ENCODE results near the gene PDLIM5. TPM values are rescaled to one million over a fixed set of nuclear protein-coding genes. Genes with fewer than 3 reads are reported as not detected.

The PDLIM5 gene
- total RNA-seq, 3 donors from 2014 or later (not counting 1 experiment from before 2014, with no cell fraction given), result 41.8 to 94.8 (median 50.5) TPM

DNA sequence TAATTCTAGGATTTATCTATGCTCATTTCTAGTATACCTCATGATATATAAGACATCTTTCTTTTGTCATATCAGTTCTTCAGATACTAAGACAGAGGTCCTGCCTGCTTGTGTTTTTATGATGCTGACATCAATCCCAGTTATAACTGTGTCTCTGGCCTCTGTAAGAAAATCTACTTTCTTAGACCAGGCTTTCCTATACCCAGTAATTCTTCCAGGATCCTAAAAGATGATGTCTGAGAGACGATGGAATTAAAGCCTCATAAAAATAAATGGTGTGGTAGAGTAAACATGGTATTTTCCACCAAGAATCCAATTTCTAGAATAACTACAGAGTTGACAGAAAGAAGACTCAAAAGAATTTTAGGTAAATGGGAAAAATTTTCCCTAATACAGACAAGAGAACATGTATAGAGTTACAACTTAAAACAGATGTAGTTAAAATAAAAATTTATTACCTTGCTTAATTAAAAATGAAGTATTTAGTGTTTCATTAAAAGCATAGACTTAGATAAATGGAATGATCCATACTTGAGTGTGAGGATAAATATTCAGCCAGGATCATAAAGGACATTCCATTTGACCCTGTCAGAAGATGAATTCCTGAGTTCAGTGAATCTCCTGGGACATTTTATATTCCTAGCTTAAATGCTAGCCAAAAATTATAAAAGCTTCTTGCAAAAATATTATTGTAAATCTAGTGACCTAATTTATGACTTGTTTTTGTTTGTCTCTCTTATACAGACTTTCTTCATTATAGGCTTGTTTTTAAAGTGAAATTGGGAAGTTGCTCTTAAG is 137.4 kb downstream of the PDLIM5 start:
- Mint-ChIP-seq H3K9me3 (no peaks in the 10 kb centered on the region), H3K4me1 (peaks cover 10 to 11% of the 10 kb centered on the region in 2 donors), H3K36me3 (peaks cover 11% of the 10 kb centered on the region), H3K27ac (no peak overlapping the region), H3K4me3 (no peak overlapping the region), H3K27me3 (ENCODE audit: low read depth in 2 of 2) (no peaks in the 10 kb centered on the region)
- TF ChIP-seq, protein P1, sequence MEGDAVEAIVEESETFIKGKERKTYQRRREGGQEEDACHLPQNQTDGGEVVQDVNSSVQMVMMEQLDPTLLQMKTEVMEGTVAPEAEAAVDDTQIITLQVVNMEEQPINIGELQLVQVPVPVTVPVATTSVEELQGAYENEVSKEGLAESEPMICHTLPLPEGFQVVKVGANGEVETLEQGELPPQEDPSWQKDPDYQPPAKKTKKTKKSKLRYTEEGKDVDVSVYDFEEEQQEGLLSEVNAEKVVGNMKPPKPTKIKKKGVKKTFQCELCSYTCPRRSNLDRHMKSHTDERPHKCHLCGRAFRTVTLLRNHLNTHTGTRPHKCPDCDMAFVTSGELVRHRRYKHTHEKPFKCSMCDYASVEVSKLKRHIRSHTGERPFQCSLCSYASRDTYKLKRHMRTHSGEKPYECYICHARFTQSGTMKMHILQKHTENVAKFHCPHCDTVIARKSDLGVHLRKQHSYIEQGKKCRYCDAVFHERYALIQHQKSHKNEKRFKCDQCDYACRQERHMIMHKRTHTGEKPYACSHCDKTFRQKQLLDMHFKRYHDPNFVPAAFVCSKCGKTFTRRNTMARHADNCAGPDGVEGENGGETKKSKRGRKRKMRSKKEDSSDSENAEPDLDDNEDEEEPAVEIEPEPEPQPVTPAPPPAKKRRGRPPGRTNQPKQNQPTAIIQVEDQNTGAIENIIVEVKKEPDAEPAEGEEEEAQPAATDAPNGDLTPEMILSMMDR (IDR thresholded peaks at IDR 0.05), result no peak
- no peak for ATAC-seq
- intact Hi-C loops (cut with micrococcal nuclease), result no loop called here
- Histone ChIP-seq H3K27me3 (ENCODE audit: control insufficient read depth, insufficient read depth, low read length) (no peaks in the 10 kb centered on the region), H3K36me3 (ENCODE audit: control insufficient read depth, insufficient read depth, low read length) (peaks cover 3% of the 10 kb centered on the region), H3K27ac (ENCODE audit: low read length) (no peak overlapping the region), H3K4me1 (ENCODE audit: control insufficient read depth, insufficient read depth, low read length) (no peaks in the 10 kb centered on the region), H3K4me3 (ENCODE audit: low read length) (no peak overlapping the region), H3K9me3 (ENCODE audit: control insufficient read depth, insufficient read depth, low read length) (no peaks in the 10 kb centered on the region)
- DNase-seq, result no peak
- no CpG with 5 or more reads among the region's 1 CpG for WGBS (ENCODE audit: insufficient coverage)

DNA sequence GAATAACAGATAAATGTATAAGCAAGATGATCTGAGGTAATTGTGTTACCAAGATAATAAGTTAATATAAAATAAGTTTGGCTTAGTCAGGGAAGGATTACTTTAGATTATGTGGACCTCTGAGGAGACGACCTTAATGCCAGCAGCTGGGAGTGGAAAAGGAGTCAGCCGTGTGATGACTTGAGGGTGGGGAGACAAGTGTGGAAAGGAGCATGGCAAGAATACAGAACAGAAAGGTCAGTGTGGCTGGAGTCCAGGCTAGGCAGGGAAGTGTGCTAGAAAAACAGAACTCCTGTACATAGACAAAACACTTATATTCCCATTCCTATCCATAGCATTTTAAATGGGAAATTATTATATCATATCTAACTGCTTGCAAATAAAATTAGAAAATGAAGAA is 138.8 kb downstream of the PDLIM5 start:
- Histone ChIP-seq H3K4me1 (ENCODE audit: control insufficient read depth, insufficient read depth, low read length) (no peaks in the 10 kb centered on the region), H3K27me3 (ENCODE audit: control insufficient read depth, insufficient read depth, low read length) (no peaks in the 10 kb centered on the region), H3K36me3 (ENCODE audit: control insufficient read depth, insufficient read depth, low read length) (peaks cover 3% of the 10 kb centered on the region), H3K9me3 (ENCODE audit: control insufficient read depth, insufficient read depth, low read length) (no peaks in the 10 kb centered on the region), H3K27ac (ENCODE audit: low read length) (no peak overlapping the region), H3K4me3 (ENCODE audit: low read length) (no peak overlapping the region)
- H3K9me3 Mint-ChIP-seq, result no peaks in the 10 kb centered on the region
- H3K27me3 Mint-ChIP-seq (ENCODE audit: low read depth in 2 of 2), result no peaks in the 10 kb centered on the region
- intact Hi-C loops (cut with micrococcal nuclease), result no loop called here
- H3K27ac Mint-ChIP-seq, result no peak overlapping the region
- no peak overlapping the region for H3K4me3 Mint-ChIP-seq
- no peak for DNase-seq
- TF ChIP-seq, protein P1 (IDR thresholded peaks at IDR 0.05), result no peak
- H3K36me3 Mint-ChIP-seq, result peaks cover 11% of the 10 kb centered on the region
- WGBS (ENCODE audit: insufficient coverage), result 95% methylated on average over 2 of the region's 2 CpGs
- peaks cover 0 to 9% of the 10 kb centered on the region in 2 donors for H3K4me1 Mint-ChIP-seq
- ATAC-seq, result no peak

DNA sequence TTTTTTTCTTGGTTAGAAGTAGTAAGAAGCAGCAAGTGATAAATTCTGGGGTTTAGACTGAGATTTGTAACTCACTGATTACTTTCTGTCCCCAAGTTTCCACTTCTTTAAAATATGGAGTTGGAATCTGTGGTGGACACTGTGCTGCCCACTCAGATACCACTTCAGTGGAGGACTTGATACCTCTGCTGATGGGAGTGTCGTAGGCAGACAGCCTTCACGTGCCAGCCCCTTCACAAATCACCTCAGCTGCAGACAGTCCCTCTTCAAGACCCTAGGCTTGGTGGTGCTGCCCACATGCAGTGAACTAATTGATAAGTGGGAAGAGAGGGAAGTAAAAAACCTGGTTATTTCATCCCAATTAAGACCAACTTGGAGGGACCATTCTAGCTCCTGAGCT is 139.5 kb downstream of the PDLIM5 start:
- no peaks in the 10 kb centered on the region for H3K9me3 ChIP-seq (ENCODE audit: control insufficient read depth, insufficient read depth, low read length)
- Mint-ChIP-seq H3K27me3 (ENCODE audit: low read depth in 2 of 2) (no peaks in the 10 kb centered on the region), H3K4me1 (peaks cover 0 to 9% of the 10 kb centered on the region in 2 donors), H3K9me3 (no peaks in the 10 kb centered on the region), H3K36me3 (peaks cover 10% of the 10 kb centered on the region), H3K4me3 (no peak overlapping the region), H3K27ac (no peak overlapping the region)
- no peak overlapping the region for H3K27ac ChIP-seq (ENCODE audit: low read length)
- intact Hi-C loops (cut with micrococcal nuclease), result no loop called here
- ATAC-seq (no peak), DNase-seq (no peak)
- no peaks in the 10 kb centered on the region for H3K27me3 ChIP-seq (ENCODE audit: control insufficient read depth, insufficient read depth, low read length)
- TF ChIP-seq, protein P1 (IDR thresholded peaks at IDR 0.05), result no peak
- H3K4me1 ChIP-seq (ENCODE audit: control insufficient read depth, insufficient read depth, low read length), result no peaks in the 10 kb centered on the region
- peaks cover 3% of the 10 kb centered on the region for H3K36me3 ChIP-seq (ENCODE audit: control insufficient read depth, insufficient read depth, low read length)
- no peak overlapping the region for H3K4me3 ChIP-seq (ENCODE audit: low read length)
- no CpG with 5 or more reads among the region's 2 CpGs for WGBS (ENCODE audit: insufficient coverage)

DNA sequence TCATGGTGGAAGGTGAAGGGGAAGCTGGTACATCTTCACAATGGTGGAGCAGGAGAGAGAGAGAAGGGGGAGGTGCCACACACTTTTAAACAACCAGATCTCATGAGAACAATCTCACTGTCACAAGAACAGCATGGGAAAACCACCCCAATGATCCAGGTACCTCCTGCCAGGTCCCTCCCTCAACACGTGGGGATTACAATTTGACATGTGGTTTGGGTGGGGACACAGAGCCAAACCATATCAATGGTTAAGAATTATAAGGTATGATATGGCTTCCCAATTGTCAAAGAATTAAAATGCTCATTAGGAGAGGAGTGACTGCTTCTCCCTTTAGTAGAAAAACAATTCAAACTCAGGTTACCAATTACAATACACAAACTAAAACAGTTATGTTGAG is 143.3 kb downstream of the PDLIM5 start:
- no CpG with 5 or more reads among the region's 1 CpG for WGBS (ENCODE audit: insufficient coverage)
- Histone ChIP-seq H3K9me3 (ENCODE audit: control insufficient read depth, insufficient read depth, low read length) (no peaks in the 10 kb centered on the region), H3K4me3 (ENCODE audit: low read length) (no peak overlapping the region), H3K4me1 (ENCODE audit: control insufficient read depth, insufficient read depth, low read length) (no peaks in the 10 kb centered on the region), H3K27me3 (ENCODE audit: control insufficient read depth, insufficient read depth, low read length) (no peaks in the 10 kb centered on the region), H3K27ac (ENCODE audit: low read length) (no peak overlapping the region), H3K36me3 (ENCODE audit: control insufficient read depth, insufficient read depth, low read length) (peaks cover 3% of the 10 kb centered on the region)
- TF ChIP-seq, protein P1 (IDR thresholded peaks at IDR 0.05), result no peak
- no peak overlapping the region for H3K4me3 Mint-ChIP-seq
- H3K36me3 Mint-ChIP-seq, result no peaks in the 10 kb centered on the region
- H3K4me1 Mint-ChIP-seq, result peaks cover 0 to 5% of the 10 kb centered on the region in 2 donors
- DNase-seq (no peak), ATAC-seq (no peak)
- H3K27me3 Mint-ChIP-seq (ENCODE audit: low read depth in 2 of 2), result no peaks in the 10 kb centered on the region
- H3K27ac Mint-ChIP-seq, result no peak overlapping the region
- intact Hi-C loops (cut with micrococcal nuclease), result no loop called here
- no peaks in the 10 kb centered on the region for H3K9me3 Mint-ChIP-seq

Data from natural killer cell (primary cell).